GM12878 (cell line): ENCODE data around the gene ZFP36. TPM values are rescaled to one million over a fixed set of nuclear protein-coding genes. Genes with fewer than 3 reads are reported as not detected.
A peak's percentile ranks its signal among the peaks of the same experiment; 100 is the strongest.

Source experiments
- ATAC-seq: fragments of 200-7000 bp; cut with Tn5 transposase; 3 replicates; pipeline ENCODE4 v1.9.1; 2020; ENCODE audit warnings: mild to moderate bottlenecking, moderate library complexity
- BruUV-seq: library from RNA; stranded (reverse); fragments of 400-500 nt; replicated peaks from 2 replicates; lab custom pipeline; 2021; lab: Mats Ljungman, UMichigan
- CTCF ChIA-PET: fragments of 300-600 bp; sonication (Branson Sonifier 250); formaldehyde crosslinking; extraction: SDS; loops from one replicate; lab custom pipeline; 2021; ENCODE audit warnings: inconsistent platforms; lab: Yijun Ruan, JAX
- POLR2A ChIA-PET: fragments of 350-600 bp; formaldehyde crosslinking; extraction: SDS; loops from one replicate; lab custom pipeline; 2021; ENCODE audit warnings: inconsistent platforms; lab: Charles Lee
- RAD21 ChIA-PET: fragments of 300-600 bp; sonication (Branson Sonifier 250); formaldehyde crosslinking; loops from one replicate; lab custom pipeline; 2023; ENCODE audit warnings: antibody characterized with exemption; ENCODE audit not compliant: unreplicated experiment; lab: Charles Lee
- SMC1A ChIA-PET: fragments of 300-600 bp; sonication (Branson Sonifier 250); formaldehyde crosslinking; loops from one replicate; lab custom pipeline; 2023; ENCODE audit not compliant: unreplicated experiment, uncharacterized antibody; lab: Charles Lee
- DNase-seq: peaks from one replicate; pipeline ENCODE4 v3.0.0-alpha.2; 2011; ENCODE audit warnings: low read depth, low spot score
- FAIRE-seq: peaks from 3 replicates; lab custom pipeline; 2011; peaks lifted over from hg19 to GRCh38; lab: Jason Lieb, UNC
- H2AFZ ChIP-seq: 2 replicates; pipeline ENCODE4 v1.6.0; 2011; ENCODE audit warnings: low read depth, low read length, control low read depth; ENCODE audit not compliant: control insufficient read depth
- H3K27ac ChIP-seq: 2 replicates; pipeline ENCODE4 v1.5.1; 2011; ENCODE audit warnings: control low read depth; ENCODE audit not compliant: control insufficient read depth, insufficient read depth
- H3K27me3 ChIP-seq, 2 experiments: replicated peaks in 1 of 2; 2 replicates each; pipeline versions ENCODE4 v1.6.0 to v1.6.1; 2011; ENCODE audit warnings: low read length in 1 of 2; ENCODE audit not compliant: control insufficient read depth in 2 of 2, insufficient read depth in 2 of 2
- H3K36me3 ChIP-seq, 2 experiments: 2 replicates each; pipeline ENCODE4 v1.5.1; 2011; ENCODE audit warnings: low read length in 1 of 2; ENCODE audit not compliant: control insufficient read depth in 2 of 2, insufficient read depth in 2 of 2
- H3K4me1 ChIP-seq: 2 replicates; pipeline ENCODE4 v1.6.1; 2011; ENCODE audit warnings: mild to moderate bottlenecking, low read length, moderate library complexity, mixed read lengths; ENCODE audit not compliant: control insufficient read depth, insufficient read depth
- H3K4me2 ChIP-seq: 2 replicates; pipeline ENCODE4 v1.6.0; 2011; ENCODE audit warnings: control low read depth; ENCODE audit not compliant: control insufficient read depth, insufficient read depth
- H3K4me3 ChIP-seq: fragments of 200-600 bp; sonication (generic); 2 replicates; pipeline ENCODE4 v1.5.1; 2016
- H3K79me2 ChIP-seq: 2 replicates; pipeline ENCODE4 v1.6.0; 2011; ENCODE audit warnings: low read length; ENCODE audit not compliant: control insufficient read depth, insufficient read depth
- H3K9ac ChIP-seq: 2 replicates; pipeline ENCODE4 v1.8.0; 2011; ENCODE audit warnings: low read length, control low read depth, mixed read lengths; ENCODE audit not compliant: control insufficient read depth, insufficient read depth
- H3K9me3 ChIP-seq: replicated peaks from 3 replicates; pipeline ENCODE4 v1.5.1; 2011; ENCODE audit warnings: mild to moderate bottlenecking, low read length; ENCODE audit not compliant: control insufficient read depth, insufficient read depth
- H4K20me1 ChIP-seq: 2 replicates; pipeline ENCODE4 v1.6.0; 2011; ENCODE audit not compliant: control insufficient read depth, insufficient read depth
- CHD2 ChIP-seq: IDR thresholded peaks from 2 replicates; pipeline ENCODE4 v1.6.1; 2011; ENCODE audit warnings: low read depth, low read length, improper control_type of control experiment, borderline replicate concordance
- E2F8 ChIP-seq: fragments of 450-650 bp; IDR thresholded peaks from 2 replicates; pipeline ENCODE4 v1.6.1; 2018; ENCODE audit warnings: mild to moderate bottlenecking, low read depth, moderate library complexity; ENCODE audit not compliant: partially characterized antibody
- HDGF ChIP-seq: fragments of 450-650 bp; IDR thresholded peaks from 2 replicates; pipeline ENCODE4 v1.6.1; 2016; ENCODE audit warnings: antibody characterized with exemption
- JUNB ChIP-seq: IDR thresholded peaks from 2 replicates; pipeline ENCODE4 v1.6.1; 2016; ENCODE audit warnings: antibody characterized with exemption, mild to moderate bottlenecking
- KAT2A ChIP-seq: conservative IDR thresholded peaks from 2 replicates; pipeline ENCODE4 v1.6.1; 2011; ENCODE audit warnings: low read depth, low read length; ENCODE audit not compliant: control insufficient read depth
- MEF2A ChIP-seq: IDR thresholded peaks from 2 replicates; pipeline ENCODE4 v1.6.1; 2011; ENCODE audit warnings: low read depth, mild to moderate bottlenecking, low read length, moderate library complexity; ENCODE audit not compliant: insufficient read depth
- PKNOX1 ChIP-seq: fragments of 450-650 bp; IDR thresholded peaks from 2 replicates; pipeline ENCODE4 v1.6.1; 2016; ENCODE audit warnings: mild to moderate bottlenecking
- PML ChIP-seq: IDR thresholded peaks from 2 replicates; pipeline ENCODE4 v1.6.1; 2012; ENCODE audit warnings: low read length, inconsistent platforms
- POLR2A ChIP-seq: IDR thresholded peaks from 2 replicates; pipeline ENCODE4 v1.6.1; 2011; ENCODE audit warnings: low read depth, mild to moderate bottlenecking, low read length
- RAD51 ChIP-seq: fragments of 450-650 bp; IDR thresholded peaks from 2 replicates; pipeline ENCODE4 v1.6.1; 2016; ENCODE audit warnings: moderate library complexity, mild to moderate bottlenecking, inconsistent platforms
- RB1 ChIP-seq: fragments of 450-650 bp; formaldehyde crosslinking; IDR thresholded peaks from 2 replicates; pipeline ENCODE4 v1.6.1; 2017; ENCODE audit warnings: mild to moderate bottlenecking, borderline replicate concordance
- RBBP5 ChIP-seq: fragments of 200-600 bp; sonication (generic); conservative IDR thresholded peaks from 2 replicates; pipeline ENCODE4 v1.6.1; 2016
- TCF7 ChIP-seq: IDR thresholded peaks from 2 replicates; pipeline ENCODE4 v1.6.1; 2014; ENCODE audit warnings: antibody characterized with exemption, borderline replicate concordance
- ZNF384 ChIP-seq: IDR thresholded peaks from 2 replicates; pipeline ENCODE4 v1.6.1; 2012; ENCODE audit warnings: low read depth, mild to moderate bottlenecking, low read length, improper control_type of control experiment, borderline replicate concordance
- WGBS: methylation state at CpG from one replicate; pipeline ENCODE4 v1.1.6; 2016; ENCODE audit warnings: low lambda C conversion rate; ENCODE audit not compliant: insufficient replicate concordance, insufficient coverage; ENCODE audit errors: missing lambda C conversion rate; 5-methylcytosine and 5-hydroxymethylcytosine counted together
- in situ Hi-C: fragments of 300-500 bp; cut with MboI; formaldehyde crosslinking; loops from 9 replicates; pipeline ENCODE4 v1.14.3; 2018; ENCODE audit warnings: mixed read lengths
- intact Hi-C: fragments of 100-400 bp; cut with micrococcal nuclease; formaldehyde crosslinking; loops from one replicate; pipeline ENCODE4 v1.14.2; 2022; ENCODE audit not compliant: unreplicated experiment
- polyA plus RNA-seq, 11 experiments: library from polyadenylated mRNA; depleted of rRNA in 4 of 11; unstranded in 6 of 11; stranded (reverse) in 5 of 11; fragments of >200 nt; fragmentation: Nextera tagmentation in 4 of 11; fragmentation: Illumina TruSeq in 1 of 11; extraction: Ambion mirVana in 4 of 11; extraction: Trizol in 1 of 11; gene quantifications; 1 replicate in 1 of 11; 2 replicates in 10 of 11; pipeline versions ENCODE4 v1.2.1 to v1.2.3, GENCODE V29; 2011 to 2016; ENCODE audit warnings: inconsistent platforms in 2 of 11, missing spikeins in 2 of 11, low read depth in 1 of 11
- total RNA-seq, 4 experiments: library from RNA; depleted of rRNA in 3 of 4; stranded (reverse); fragments of >200 nt in 3 of 4; fragmentation: Illumina TruSeq in 1 of 4; extraction: Trizol in 1 of 4; gene quantifications; 2 replicates each; pipeline versions ENCODE4 v1.2.1 to v1.2.3, GENCODE V29; 2013 to 2021
- TF ChIP-seq, protein P1 (sequence below): fragments of 450-650 bp; conservative IDR thresholded peaks from 2 replicates; pipeline ENCODE4 v1.6.1; 2017; ENCODE audit warnings: mild to moderate bottlenecking, moderate library complexity
- TF ChIP-seq, protein P2 (sequence below): IDR thresholded peaks from 2 replicates; pipeline ENCODE4 v1.6.1; 2012; ENCODE audit warnings: low read depth, low read length, improper control_type of control experiment

The ZFP36 gene
- total and polyA plus RNA-seq, 10 of the 15 experiments (the other 5 are each of a cell fraction or from before 2014, with no cell fraction given) = 5.3 to 55.0 (median 18.1) TPM

GRCh38 chr19:39412100-39412866, 5.6 kb downstream of the ZFP36 start, which contains the start of gene PLEKHG2:
PLEKHG2 (plus strand) TSS chr19:39412669; CDS start chr19:39414087, 1,418 bp downstream.
- WGBS = 1% methylated on average over 50 of the region's 60 CpGs
- Histone ChIP-seq H3K4me1 (peaks cover 15% of the 10 kb centered on the region), H3K36me3 (peaks cover 2 to 6% of the 10 kb centered on the region in 2 experiments; a peak in 2 of 4 replicates), H3K9ac (peak within 1 kb of the TSS; percentile 99), H2AFZ (peak within 1 kb of the TSS; percentile 59), H3K79me2 (peaks cover 57% of the 10 kb centered on the region), H3K9me3 (no peaks in the 10 kb centered on the region), H3K27me3 (no peaks in the 10 kb centered on the region), H4K20me1 (no peaks in the 10 kb centered on the region), H3K4me2 (peak within 1 kb of the TSS; percentile 77), H3K27ac (peak within 1 kb of the TSS; percentile 100), H3K4me3 (peak within 1 kb of the TSS; percentile 98)
- in situ Hi-C loops = loop anchor here (5.0 kb wide), 1 partner anchor 290 kb away; no protein-coding TSS in a partner anchor
- intact Hi-C loops = loop anchor here (1.0 to 10.0 kb wide), 9 partner anchors 11 to 380 kb away; partner anchors contain the start of genes EID2B, FBXO27, PAK4 and SAMD4B
- DNase-seq (peak; percentile 99), ATAC-seq (peak; percentile 59), FAIRE-seq (peak; percentile 27)
- ChIA-PET CTCF (interaction anchor here (0.6 to 2.3 kb wide), 23 partner anchors 8 to 424 kb away, joined by 3 to 218 read pairs (median 5); partner anchors contain the start of genes DLL3, EID2B, GMFG and MED29), SMC1A (interaction anchor here (0.6 to 2.3 kb wide), 12 partner anchors 13 to 355 kb away, joined by 3 to 146 read pairs (median 4); partner anchors contain the start of genes EID2B, MED29, PAF1 and RPS16), POLR2A (interaction anchor here (1.0 to 2.3 kb wide), 7 partner anchors 9 to 65 kb away, joined by 4 to 40 read pairs (median 7); partner anchors contain the start of genes MED29, PAF1 and RPS16), RAD21 (interaction anchor here (0.6 to 2.3 kb wide), 15 partner anchors 13 to 290 kb away, joined by 3 to 159 read pairs (median 5); partner anchors contain the start of genes EID2B, GMFG, MED29 and PAF1)
- BruUV-seq = no TSS peak
- TF ChIP-seq PML (no peak), JUNB (peak; percentile 68; the same call in 1 of the 2 replicates), HDGF (no peak), TCF7 (no peak; the same call in 1 of the 2 replicates), CHD2 (peak; percentile 95), RBBP5 (no peak), RB1 (peak; percentile 95), ZNF384 (no peak), MEF2A (0 out of 2 replicates have a peak, but pooled peaks have one; percentile 3), KAT2A (no peak), PKNOX1 (peak; percentile 50; the same call in 1 of the 2 replicates), E2F8 (peak; percentile 55), RAD51 (peak; percentile 97), POLR2A (peak; percentile 87)
- TF ChIP-seq, protein P1, sequence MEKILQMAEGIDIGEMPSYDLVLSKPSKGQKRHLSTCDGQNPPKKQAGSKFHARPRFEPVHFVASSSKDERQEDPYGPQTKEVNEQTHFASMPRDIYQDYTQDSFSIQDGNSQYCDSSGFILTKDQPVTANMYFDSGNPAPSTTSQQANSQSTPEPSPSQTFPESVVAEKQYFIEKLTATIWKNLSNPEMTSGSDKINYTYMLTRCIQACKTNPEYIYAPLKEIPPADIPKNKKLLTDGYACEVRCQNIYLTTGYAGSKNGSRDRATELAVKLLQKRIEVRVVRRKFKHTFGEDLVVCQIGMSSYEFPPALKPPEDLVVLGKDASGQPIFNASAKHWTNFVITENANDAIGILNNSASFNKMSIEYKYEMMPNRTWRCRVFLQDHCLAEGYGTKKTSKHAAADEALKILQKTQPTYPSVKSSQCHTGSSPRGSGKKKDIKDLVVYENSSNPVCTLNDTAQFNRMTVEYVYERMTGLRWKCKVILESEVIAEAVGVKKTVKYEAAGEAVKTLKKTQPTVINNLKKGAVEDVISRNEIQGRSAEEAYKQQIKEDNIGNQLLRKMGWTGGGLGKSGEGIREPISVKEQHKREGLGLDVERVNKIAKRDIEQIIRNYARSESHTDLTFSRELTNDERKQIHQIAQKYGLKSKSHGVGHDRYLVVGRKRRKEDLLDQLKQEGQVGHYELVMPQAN = peak; percentile 95
- TF ChIP-seq, protein P2, sequence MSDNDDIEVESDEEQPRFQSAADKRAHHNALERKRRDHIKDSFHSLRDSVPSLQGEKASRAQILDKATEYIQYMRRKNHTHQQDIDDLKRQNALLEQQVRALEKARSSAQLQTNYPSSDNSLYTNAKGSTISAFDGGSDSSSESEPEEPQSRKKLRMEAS = 0 out of 2 replicates have a peak, but pooled peaks have one; percentile 34
